GM13977 (cell line): ENCODE measurements around the gene POLD4.
A peak's percentile ranks its signal among the peaks of the same experiment; 100 is the strongest.

Experiments
- DNase-seq: peaks from one replicate; pipeline ENCODE4 v3.0.0; 2012; ENCODE audit warnings: low spot score
- in situ Hi-C: fragments of 300-500 bp; cut with MboI; formaldehyde crosslinking; loops from one replicate; pipeline ENCODE4 v1.12.0; 2022; ENCODE audit warnings: low sequenced_read_pairs, low pct_unique_long_range_greater_than_20kb, mixed read lengths, inconsistent platforms; ENCODE audit not compliant: unreplicated experiment
- TF ChIP-seq, protein P1 (sequence below): IDR thresholded peaks from 2 replicates; pipeline ENCODE4 v1.5.1; 2012; ENCODE audit warnings: mild to moderate bottlenecking, control low read depth; ENCODE audit not compliant: insufficient read depth; ENCODE audit errors: extremely low read depth, missing control alignments

The POLD4 gene

DNA sequence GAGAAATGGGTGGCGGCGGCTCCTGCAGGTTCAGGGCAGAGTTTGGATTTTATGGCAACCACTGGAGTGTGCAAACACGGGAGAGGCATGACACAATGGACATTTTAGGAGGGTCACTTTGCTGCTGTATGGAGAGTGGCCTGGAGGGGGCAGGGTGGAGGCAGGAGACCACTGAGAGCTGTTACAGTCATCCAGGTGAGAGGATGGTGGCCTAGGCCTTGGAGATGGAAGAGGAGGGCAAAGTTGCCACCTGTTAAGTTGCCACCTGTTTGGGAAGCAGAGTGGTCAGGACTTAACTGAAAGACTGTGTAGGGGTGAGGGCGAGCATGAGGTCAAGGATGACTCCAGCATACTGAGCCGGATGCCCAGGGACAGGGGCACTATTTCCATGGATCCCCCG, 36.1 kb upstream of the POLD4 start:
- DNase-seq = peak; percentile 68
- TF ChIP-seq, protein P1, sequence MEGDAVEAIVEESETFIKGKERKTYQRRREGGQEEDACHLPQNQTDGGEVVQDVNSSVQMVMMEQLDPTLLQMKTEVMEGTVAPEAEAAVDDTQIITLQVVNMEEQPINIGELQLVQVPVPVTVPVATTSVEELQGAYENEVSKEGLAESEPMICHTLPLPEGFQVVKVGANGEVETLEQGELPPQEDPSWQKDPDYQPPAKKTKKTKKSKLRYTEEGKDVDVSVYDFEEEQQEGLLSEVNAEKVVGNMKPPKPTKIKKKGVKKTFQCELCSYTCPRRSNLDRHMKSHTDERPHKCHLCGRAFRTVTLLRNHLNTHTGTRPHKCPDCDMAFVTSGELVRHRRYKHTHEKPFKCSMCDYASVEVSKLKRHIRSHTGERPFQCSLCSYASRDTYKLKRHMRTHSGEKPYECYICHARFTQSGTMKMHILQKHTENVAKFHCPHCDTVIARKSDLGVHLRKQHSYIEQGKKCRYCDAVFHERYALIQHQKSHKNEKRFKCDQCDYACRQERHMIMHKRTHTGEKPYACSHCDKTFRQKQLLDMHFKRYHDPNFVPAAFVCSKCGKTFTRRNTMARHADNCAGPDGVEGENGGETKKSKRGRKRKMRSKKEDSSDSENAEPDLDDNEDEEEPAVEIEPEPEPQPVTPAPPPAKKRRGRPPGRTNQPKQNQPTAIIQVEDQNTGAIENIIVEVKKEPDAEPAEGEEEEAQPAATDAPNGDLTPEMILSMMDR = peak; percentile 68
- in situ Hi-C loops = loop anchor here (10.0 kb wide), 1 partner anchor 55 kb away; no protein-coding TSS in a partner anchor

DNA sequence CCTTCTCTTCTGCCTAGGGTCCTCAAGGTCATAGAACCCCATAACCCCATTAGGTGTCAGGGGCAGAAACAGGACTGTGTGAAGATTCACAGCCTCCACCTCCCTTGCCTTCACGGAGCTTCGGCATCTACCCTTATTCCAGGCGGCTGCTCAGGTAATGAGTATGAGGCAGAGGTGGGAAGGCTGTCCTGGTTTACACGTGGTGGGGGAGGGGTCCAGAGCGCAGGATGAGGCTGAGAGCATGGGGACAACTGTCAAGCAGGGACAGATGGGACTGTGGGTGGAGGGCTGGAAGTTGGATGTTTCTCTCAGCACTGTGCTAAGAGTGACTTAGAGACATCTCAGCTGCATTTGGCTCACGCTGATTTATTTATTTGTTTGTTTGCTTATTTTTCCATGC, 34.2 kb upstream of the POLD4 start:
- DNase-seq = no peak
- in situ Hi-C loops = loop anchor here (10.0 kb wide), 1 partner anchor 53 kb away; no protein-coding TSS in a partner anchor
- TF ChIP-seq, protein P1 = no peak

DNA sequence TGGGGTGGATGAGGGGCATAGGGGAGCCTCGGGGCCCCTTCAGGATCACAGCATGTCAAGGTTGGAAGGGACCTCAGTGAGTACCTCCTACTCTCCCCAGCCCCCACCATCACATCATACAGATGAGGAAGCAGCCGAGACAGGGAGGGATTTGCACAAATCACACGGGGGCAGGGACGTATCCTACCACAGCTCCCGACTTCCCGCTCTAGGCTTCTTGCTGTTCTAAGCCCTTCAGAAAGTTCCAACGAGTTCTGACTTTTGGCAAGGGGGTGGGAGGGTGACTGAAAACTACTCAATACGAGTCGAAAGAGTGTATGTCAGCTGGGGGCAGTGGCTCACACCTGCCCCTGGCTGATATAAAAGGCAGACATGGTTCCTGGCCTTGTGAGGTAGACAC, 33.7 kb upstream of the POLD4 start:
- DNase-seq = no peak
- in situ Hi-C loops = loop anchor here (10.0 kb wide), 1 partner anchor 52 kb away; no protein-coding TSS in a partner anchor
- TF ChIP-seq, protein P1 = no peak

DNA sequence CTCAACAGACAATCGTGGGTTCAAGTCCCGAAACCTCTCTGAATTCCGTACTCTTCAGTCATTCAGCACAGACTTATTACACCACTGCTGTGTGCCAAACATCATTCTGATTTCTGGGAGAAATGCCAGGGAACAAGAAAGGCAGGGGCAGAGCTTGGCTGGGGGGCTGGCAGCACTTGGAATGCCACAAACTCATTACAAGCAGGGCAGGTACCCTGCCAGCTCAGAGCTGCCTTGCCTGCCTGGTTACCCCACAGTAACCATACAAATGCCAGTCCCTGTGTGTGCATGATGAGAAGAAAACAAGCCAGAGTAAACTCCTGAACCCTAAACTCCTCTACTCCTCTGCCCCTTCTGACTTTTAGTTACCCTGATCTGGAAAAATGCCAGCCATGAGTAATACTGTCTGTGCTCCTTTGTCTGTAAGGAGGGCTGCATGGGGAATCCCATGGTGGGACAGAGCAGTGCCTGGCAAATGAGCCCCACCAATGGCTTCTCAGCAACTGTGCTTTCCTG, 31.6 kb upstream of the POLD4 start:
- no peak for DNase-seq
- in situ Hi-C loops = loop anchor here (10.0 kb wide), 1 partner anchor 50 kb away; no protein-coding TSS in a partner anchor
- TF ChIP-seq, protein P1 = no peak

DNA sequence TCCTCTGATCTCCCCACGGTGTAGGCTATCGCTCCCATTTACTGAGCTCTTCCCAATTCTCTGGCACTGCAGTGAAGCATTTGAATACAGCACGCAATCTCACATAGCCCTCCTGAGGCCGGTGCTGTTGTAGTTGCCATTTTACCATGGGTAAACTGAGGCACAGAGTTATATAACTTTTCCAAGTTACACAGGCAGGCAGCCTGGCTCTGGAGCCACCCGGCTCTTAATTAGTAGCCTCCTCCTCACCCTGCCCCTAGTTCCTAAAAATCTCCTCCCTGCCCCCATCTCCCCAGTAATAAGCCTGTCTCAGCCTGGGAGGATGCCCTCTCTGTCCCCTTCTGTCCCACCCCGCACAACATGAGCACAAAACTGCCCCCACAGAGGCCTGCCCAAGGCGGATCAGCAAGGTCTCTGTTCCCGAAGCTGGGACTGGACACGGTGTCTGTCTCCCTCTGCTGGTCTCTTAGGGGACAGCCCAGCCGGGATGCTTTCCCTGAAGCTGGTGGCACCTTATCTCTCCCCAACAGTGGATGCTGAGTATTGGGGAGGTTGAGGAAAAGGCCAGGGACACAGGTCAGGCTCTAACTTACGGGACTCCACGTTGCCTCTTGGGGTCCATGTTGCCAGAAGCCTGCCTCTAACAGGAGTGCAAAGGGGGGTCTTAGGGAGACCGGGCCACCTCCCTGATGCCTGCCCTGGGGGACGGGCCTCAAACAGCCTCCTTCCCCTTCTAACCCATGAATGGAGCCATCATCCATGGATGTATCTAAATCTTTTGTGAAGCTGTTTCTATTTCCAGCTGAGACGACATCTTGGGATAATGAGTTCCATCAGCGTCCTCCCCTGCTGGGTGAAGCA, 29.2 kb upstream of the POLD4 start:
- in situ Hi-C loops = loop anchor here (10.0 kb wide), 1 partner anchor 48 kb away; no protein-coding TSS in a partner anchor
- peak; percentile 84 for DNase-seq

DNA sequence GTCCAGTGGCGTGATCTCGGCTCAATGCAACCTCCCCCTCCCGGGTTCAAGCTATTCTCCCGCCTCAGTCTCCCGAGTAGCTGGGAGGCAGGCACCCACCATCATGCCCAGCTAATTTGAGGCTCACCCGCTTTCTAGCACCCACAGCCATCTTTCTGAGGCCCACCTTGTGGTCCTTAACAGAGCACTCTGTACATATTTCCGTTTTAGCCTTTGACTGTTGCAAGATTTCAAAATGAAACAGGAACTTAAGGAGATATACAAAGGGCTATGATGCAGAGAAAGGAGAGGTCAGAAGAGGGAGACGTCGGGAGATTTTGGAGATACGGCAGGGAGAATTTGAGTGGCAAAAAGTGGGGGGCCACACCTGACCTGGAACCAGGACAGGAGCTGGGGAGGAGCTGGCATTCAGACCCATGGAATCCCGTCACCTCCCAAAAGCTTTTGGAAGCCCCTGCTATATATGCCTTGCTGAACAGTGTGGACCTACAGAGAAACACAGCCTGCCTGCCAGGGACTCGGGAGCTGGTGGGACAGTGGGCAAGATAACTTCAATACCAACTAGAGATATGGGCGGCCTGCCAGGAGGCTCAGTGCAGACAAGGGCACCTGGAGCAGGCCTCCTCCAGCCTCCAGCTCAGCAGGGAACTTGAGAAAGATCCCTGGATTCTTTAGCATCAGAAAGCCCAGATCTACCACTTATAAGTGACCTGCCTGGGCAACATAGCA, 28.1 kb upstream of the POLD4 start:
- in situ Hi-C loops = loop anchor here (10.0 kb wide), 1 partner anchor 47 kb away; no protein-coding TSS in a partner anchor
- TF ChIP-seq, protein P1 = no peak
- DNase-seq = no peak

More for the DNA sequence above, 29.2 kb upstream of the POLD4 start:
- TF ChIP-seq, protein P1 = peak; percentile 95
